Measurements from ENCODE around the gene PRUNE2.
"Not testable (repeated sequence)": the region's sequence is repeated elsewhere in the genome, so short reads cannot be mapped to it uniquely, and the experiment has no call there.

The PRUNE2 gene

GRCh38 chr9:76743931-76744330, 162.0 kb downstream of the PRUNE2 start:
- intact Hi-C loops (cut with DNase I; ENCODE audit: low total_unique reads), result no loop called here
- Histone ChIP-seq H3K4me3 (no peak overlapping the region), H3K36me3 (peaks cover 0 to 9% (median 0%) of the 10 kb centered on the region in 3 donors), H3K9me3 (no peaks in the 10 kb centered on the region), H3K27me3 (no peaks in the 10 kb centered on the region), H3K27ac (no peak overlapping the region), H3K4me1 (no peaks in the 10 kb centered on the region)
- no peak for TF ChIP-seq CTCF (IDR thresholded peaks at IDR 0.05)
- no peak for DNase-seq

GRCh38 chr9:76742890-76743289, 163.0 kb downstream of the PRUNE2 start:
- H3K27ac ChIP-seq; H3K27me3 ChIP-seq; H3K36me3 ChIP-seq; intact Hi-C loops (cut with DNase I; ENCODE audit: low total_unique reads); DNase-seq; H3K4me3 ChIP-seq; H3K4me1 ChIP-seq; H3K9me3 ChIP-seq: not testable (repeated sequence)

GRCh38 chr9:76741524-76741923, 164.4 kb downstream of the PRUNE2 start:
- Histone ChIP-seq H3K36me3 (peaks cover 0 to 6% (median 0%) of the 10 kb centered on the region in 3 donors), H3K27me3 (no peaks in the 10 kb centered on the region), H3K4me1 (no peaks in the 10 kb centered on the region), H3K4me3 (no peak overlapping the region), H3K9me3 (no peaks in the 10 kb centered on the region), H3K27ac (no peak overlapping the region)
- intact Hi-C loops (cut with DNase I; ENCODE audit: low total_unique reads), result no loop called here
- no peak for TF ChIP-seq CTCF (IDR thresholded peaks at IDR 0.05)
- DNase-seq, result no peak

- intact Hi-C loops (cut with DNase I; ENCODE audit: low total_unique reads), result no loop called here
- no peaks in the 10 kb centered on the region for H3K9me3 ChIP-seq
- H3K4me3 ChIP-seq, result no peak overlapping the region
- H3K4me1 ChIP-seq, result no peaks in the 10 kb centered on the region
- H3K36me3 ChIP-seq, result peaks cover 0 to 6% (median 0%) of the 10 kb centered on the region in 3 donors
- H3K27ac ChIP-seq, result no peak overlapping the region
- no peak for TF ChIP-seq CTCF (IDR thresholded peaks at IDR 0.05)
- no peaks in the 10 kb centered on the region for H3K27me3 ChIP-seq
- DNase-seq, result no peak
Observed at GRCh38 chr9:76738402-76738801, 167.5 kb downstream of the PRUNE2 start.

- Histone ChIP-seq H3K4me1 (no peaks in the 10 kb centered on the region), H3K27me3 (no peaks in the 10 kb centered on the region), H3K9me3 (no peaks in the 10 kb centered on the region), H3K27ac (no peak overlapping the region), H3K4me3 (no peak overlapping the region), H3K36me3 (peaks cover 0 to 6% (median 0%) of the 10 kb centered on the region in 3 donors)
- no peak for DNase-seq
- intact Hi-C loops (cut with DNase I; ENCODE audit: low total_unique reads), result no loop called here
- TF ChIP-seq CTCF (IDR thresholded peaks at IDR 0.05), result no peak
Observed at GRCh38 chr9:76737154-76737902, 168.6 kb downstream of the PRUNE2 start.

- no peak for DNase-seq
- no peaks in the 10 kb centered on the region for H3K9me3 ChIP-seq
- H3K4me3 ChIP-seq, result no peak overlapping the region
- H3K27ac ChIP-seq, result no peak overlapping the region
- TF ChIP-seq CTCF (IDR thresholded peaks at IDR 0.05), result no peak
- intact Hi-C loops (cut with DNase I; ENCODE audit: low total_unique reads), result no loop called here
- no peaks in the 10 kb centered on the region for H3K27me3 ChIP-seq
- no peaks in the 10 kb centered on the region for H3K4me1 ChIP-seq
- peaks cover 0 to 6% (median 0%) of the 10 kb centered on the region in 3 donors for H3K36me3 ChIP-seq
Observed at GRCh38 chr9:76734716-76735115, 171.2 kb downstream of the PRUNE2 start.
